Measurements from ENCODE around the gene KCNE1.

DNA sequence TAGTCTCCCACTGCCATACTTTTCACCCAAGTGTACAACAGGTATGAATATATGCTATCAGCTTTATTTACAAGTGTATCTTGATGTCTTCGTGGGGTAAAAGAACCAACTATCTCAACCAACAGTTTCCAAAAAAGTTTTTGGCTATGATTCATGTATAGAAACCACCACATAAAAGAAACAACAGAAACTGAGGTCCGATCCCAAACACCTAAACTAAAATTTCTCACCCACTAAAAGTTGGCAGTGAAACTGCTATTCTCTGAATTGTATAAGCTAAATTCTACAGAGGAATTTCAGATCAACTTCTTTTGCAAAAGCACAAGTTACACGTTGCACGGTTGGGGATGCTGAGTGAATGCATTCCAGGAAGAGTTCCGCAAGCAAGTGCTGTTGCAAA, 5.0 kb upstream of the KCNE1 start:
- TF ChIP-seq, protein P1, sequence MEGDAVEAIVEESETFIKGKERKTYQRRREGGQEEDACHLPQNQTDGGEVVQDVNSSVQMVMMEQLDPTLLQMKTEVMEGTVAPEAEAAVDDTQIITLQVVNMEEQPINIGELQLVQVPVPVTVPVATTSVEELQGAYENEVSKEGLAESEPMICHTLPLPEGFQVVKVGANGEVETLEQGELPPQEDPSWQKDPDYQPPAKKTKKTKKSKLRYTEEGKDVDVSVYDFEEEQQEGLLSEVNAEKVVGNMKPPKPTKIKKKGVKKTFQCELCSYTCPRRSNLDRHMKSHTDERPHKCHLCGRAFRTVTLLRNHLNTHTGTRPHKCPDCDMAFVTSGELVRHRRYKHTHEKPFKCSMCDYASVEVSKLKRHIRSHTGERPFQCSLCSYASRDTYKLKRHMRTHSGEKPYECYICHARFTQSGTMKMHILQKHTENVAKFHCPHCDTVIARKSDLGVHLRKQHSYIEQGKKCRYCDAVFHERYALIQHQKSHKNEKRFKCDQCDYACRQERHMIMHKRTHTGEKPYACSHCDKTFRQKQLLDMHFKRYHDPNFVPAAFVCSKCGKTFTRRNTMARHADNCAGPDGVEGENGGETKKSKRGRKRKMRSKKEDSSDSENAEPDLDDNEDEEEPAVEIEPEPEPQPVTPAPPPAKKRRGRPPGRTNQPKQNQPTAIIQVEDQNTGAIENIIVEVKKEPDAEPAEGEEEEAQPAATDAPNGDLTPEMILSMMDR (IDR thresholded peaks at IDR 0.05), result no peak
- no peak for TF ChIP-seq ZFX (IDR thresholded peaks at IDR 0.05; ENCODE audit: borderline replicate concordance)

All from 22Rv1 (cell line).